WERI-Rb-1 (cell line): ENCODE data around the gene TXLNA.

Experiments
- DNase-seq: peaks from one replicate; pipeline ENCODE4 v3.0.0-alpha.2; 2020
- H3K27ac ChIP-seq: fragments of 250-450 bp; sonication (Bioruptor Pico); 2 replicates; pipeline ENCODE4 v1.5.1; 2020; ENCODE audit warnings: mild to moderate bottlenecking, moderate library complexity
- H3K27me3 ChIP-seq: fragments of 250-450 bp; sonication (Bioruptor Pico); 2 replicates; pipeline ENCODE4 v1.5.1; 2021; ENCODE audit warnings: mild to moderate bottlenecking, low read depth, moderate library complexity; ENCODE audit not compliant: insufficient read depth, severe bottlenecking
- H3K36me3 ChIP-seq: fragments of 250-450 bp; sonication (Bioruptor Pico); 2 replicates; pipeline ENCODE4 v1.5.1; 2020; ENCODE audit warnings: mild to moderate bottlenecking, moderate library complexity
- H3K4me3 ChIP-seq: 2 replicates; pipeline ENCODE4 v1.5.1; 2011; ENCODE audit warnings: low read depth, mild to moderate bottlenecking, control low read depth, low read length
- H3K9me3 ChIP-seq: fragments of 250-450 bp; sonication (Bioruptor Pico); 2 replicates; pipeline ENCODE4 v1.5.1; 2021; ENCODE audit warnings: mild to moderate bottlenecking, moderate library complexity; ENCODE audit not compliant: severe bottlenecking
- CTCF ChIP-seq: IDR thresholded peaks from 2 replicates; pipeline ENCODE4 v1.5.1; 2011; ENCODE audit warnings: low read depth, mild to moderate bottlenecking, control low read depth, inconsistent platforms, low read length

TXLNA gene

DNA sequence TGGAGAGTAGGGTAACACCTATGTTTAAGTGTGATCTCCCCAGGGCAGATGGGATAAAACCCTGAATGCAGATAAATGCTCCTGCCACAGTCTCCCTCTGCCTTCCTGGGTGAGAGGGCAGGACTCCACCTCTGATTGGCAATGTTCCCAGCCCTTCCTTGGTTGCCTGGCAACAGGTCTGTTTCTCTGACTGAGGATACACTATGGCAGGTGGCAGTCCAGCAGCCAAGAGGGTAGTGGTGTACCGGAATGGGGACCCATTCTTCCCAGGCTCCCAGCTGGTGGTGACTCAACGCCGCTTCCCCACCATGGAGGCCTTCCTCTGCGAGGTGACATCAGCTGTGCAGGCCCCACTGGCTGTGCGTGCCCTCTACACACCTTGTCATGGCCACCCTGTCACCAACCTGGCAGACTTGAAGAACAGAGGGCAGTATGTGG lies 29.4 kb downstream of the TXLNA start, which contains the start of gene DCDC2B:
TSS of gene DCDC2B (plus strand) at position 199 of the 438 bp plus-strand sequence. CDS start at position 204, 5 bp downstream.
- Histone ChIP-seq H3K36me3 (peaks cover 18% of the 10 kb centered on the region), H3K27ac (no peak within 1 kb of the TSS), H3K27me3 (no peaks in the 10 kb centered on the region), H3K4me3 (no peak within 1 kb of the TSS), H3K9me3 (no peaks in the 10 kb centered on the region)
- peak; percentile 42 for DNase-seq
- no peak for TF ChIP-seq CTCF

- Histone ChIP-seq H3K27ac (no peak overlapping the region), H3K36me3 (peaks cover 10% of the 10 kb centered on the region)
- peak; percentile 85 for TF ChIP-seq CTCF
Observed at GRCh38 chr1:32215629-32216480, 36.4 kb downstream of the TXLNA start.

GRCh38 chr1:32216566-32216965 lies 37.1 kb downstream of the TXLNA start:
- TF ChIP-seq CTCF = no peak
- H3K36me3 ChIP-seq = peaks cover 10% of the 10 kb centered on the region
- H3K27me3 ChIP-seq = no peaks in the 10 kb centered on the region
- H3K4me3 ChIP-seq = no peak overlapping the region
- H3K27ac ChIP-seq = no peak overlapping the region
- no peaks in the 10 kb centered on the region for H3K9me3 ChIP-seq
- DNase-seq = no peak

More at GRCh38 chr1:32215629-32216480, 36.4 kb downstream of the TXLNA start:
- H3K27me3 ChIP-seq = no peaks in the 10 kb centered on the region
- DNase-seq = peak; percentile 78
- H3K4me3 ChIP-seq = no peak overlapping the region
- H3K9me3 ChIP-seq = no peaks in the 10 kb centered on the region

DNA sequence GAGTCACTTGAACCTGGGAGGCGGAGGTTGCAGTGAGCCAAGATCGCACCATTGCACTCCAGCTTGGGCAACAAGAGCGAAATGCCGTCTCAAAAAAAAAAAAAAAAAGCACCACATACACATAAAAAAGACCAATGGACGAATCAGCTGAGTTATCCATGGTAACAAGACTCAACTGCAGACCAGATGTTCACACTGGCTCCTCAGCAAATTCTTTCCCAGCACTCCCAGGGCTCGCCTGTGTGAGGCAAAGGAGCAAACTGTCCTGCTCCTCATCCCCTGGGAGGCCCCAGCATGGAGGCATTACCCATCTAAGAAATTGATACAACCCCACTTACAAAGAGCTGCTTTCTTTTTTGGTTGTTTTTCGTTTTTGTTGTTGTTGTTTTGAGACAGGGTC lies 39.5 kb downstream of the TXLNA start:
- Histone ChIP-seq H3K4me3 (no peak overlapping the region), H3K36me3 (peaks cover 19% of the 10 kb centered on the region), H3K9me3 (no peaks in the 10 kb centered on the region), H3K27me3 (no peaks in the 10 kb centered on the region), H3K27ac (no peak overlapping the region)
- TF ChIP-seq CTCF = no peak
- DNase-seq = no peak

DNA sequence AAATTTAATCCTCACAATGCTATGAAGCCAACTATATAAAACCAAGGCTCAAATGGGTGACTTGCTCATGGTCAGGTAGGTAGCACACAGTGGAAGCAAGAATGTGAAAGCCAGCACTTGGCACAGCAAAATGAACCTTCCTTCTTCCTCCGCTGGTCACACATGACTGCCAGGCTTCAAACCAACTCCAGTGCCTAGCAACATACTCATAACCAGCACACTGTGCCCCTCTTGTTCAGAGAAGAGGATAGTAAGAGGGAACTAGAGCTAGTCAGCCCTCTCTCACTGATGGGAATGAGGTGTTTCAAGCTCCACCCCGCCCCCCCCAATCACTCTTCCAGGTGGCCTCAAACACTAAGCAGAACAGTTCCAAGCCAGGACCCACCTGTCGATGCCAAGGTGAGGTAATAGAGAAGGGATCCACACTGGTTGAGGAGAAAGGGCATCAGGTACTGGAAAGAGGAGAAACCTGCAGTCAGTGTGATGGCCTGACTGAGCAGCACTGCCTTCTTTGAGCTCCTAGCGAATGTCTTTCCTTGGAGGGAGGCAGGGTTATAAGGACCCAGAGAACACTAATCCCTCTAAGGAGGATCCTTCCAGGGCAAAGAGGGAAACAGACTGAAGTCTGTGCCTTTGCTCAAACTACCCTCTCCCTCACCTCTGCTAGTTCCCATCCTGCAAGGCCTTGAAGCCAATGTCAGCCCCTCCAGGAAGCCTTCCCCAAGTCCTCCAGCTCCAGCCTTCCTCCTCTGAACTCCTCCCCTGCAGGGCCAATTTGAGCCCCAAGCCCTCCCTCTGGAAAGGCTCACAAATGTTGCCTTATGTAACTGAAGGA lies 41.5 kb downstream of the TXLNA start:
- H3K4me3 ChIP-seq = peak overlapping the region; percentile 93
- peaks cover 33% of the 10 kb centered on the region for H3K36me3 ChIP-seq
- 0 out of 2 replicates have a peak overlapping the region, but pooled peaks have one; percentile 16 for H3K27ac ChIP-seq
- no peak for DNase-seq
- TF ChIP-seq CTCF = no peak
- H3K9me3 ChIP-seq = no peaks in the 10 kb centered on the region
- no peaks in the 10 kb centered on the region for H3K27me3 ChIP-seq
